ENCODE measurements around the gene P4HTM. TPM values are rescaled to one million over a fixed set of nuclear protein-coding genes. Genes with fewer than 3 reads are reported as not detected.

Gene P4HTM
- total and polyA plus RNA-seq, 2 of the 4 experiments (the other 2 are of a cell fraction) = 10.4 to 26.1 TPM

- 0 out of 2 replicates have a peak overlapping the region, but pooled peaks have one; percentile 16 for H2BK120ac ChIP-seq (ENCODE audit: low read depth, low read length)
- WGBS, 2 experiments (ENCODE audit: extremely low coverage in 2 of 2, insufficient read length in 1 of 2) = 1% methylated on average over 25 of the region's 51 CpGs; no CpG with 5 or more reads in 1 of the 2 experiments
- peak overlapping the region; percentile 69 for H3K27ac ChIP-seq (ENCODE audit: insufficient read depth, low read length)
- in situ Hi-C loops (cut with MboI; ENCODE audit: low sequenced_read_pairs) (no loop called here), intact Hi-C loops (cut with micrococcal nuclease) (loop anchor here (2.0 to 5.0 kb wide), 2 partner anchors 32 to 72 kb away; partner anchors contain the start of gene QRICH1), dilution Hi-C loops (cut with HindIII; ENCODE audit: low sequenced_read_pairs, unreplicated experiment) (no loop called here)
- peaks cover 22 to 82% of the 10 kb centered on the region in 2 experiments; a peak in 3 of 4 replicates for H3K79me1 ChIP-seq (ENCODE audit: low read depth in 1 of 2, low read length in 2 of 2)
- peaks cover 15% of the 10 kb centered on the region for H3K9me1 ChIP-seq (ENCODE audit: insufficient read depth, low read length)
- H3K9me3 ChIP-seq (ENCODE audit: control insufficient read depth, insufficient read depth, low read length) = no peaks in the 10 kb centered on the region
- CTCF ChIA-PET = interaction anchor here (1.0 kb wide), 1 partner anchor 74 kb away, joined by 3 read pairs; no protein-coding TSS in a partner anchor
- peak overlapping the region; percentile 13; the same call in 1 of the 2 replicates for H4K5ac ChIP-seq (ENCODE audit: low read depth, low read length)
- BruUV-seq (replicated peaks) = no TSS peak
- peak overlapping the region; percentile 59 for H3K4me3 ChIP-seq (ENCODE audit: insufficient read depth, low read depth, low read length)
- peak overlapping the region; percentile 93 for H3K23ac ChIP-seq (ENCODE audit: low read depth, low read length)
- H2BK20ac ChIP-seq (ENCODE audit: low read depth, low read length) = no peak overlapping the region
- H4K20me1 ChIP-seq (ENCODE audit: insufficient read depth, low read length) = peaks cover 19% of the 10 kb centered on the region
- H2BK15ac ChIP-seq (ENCODE audit: low read depth, low read length) = no peak overlapping the region; the same call in 2 of the 3 replicates
- DNase-seq = no peak
- H3K56ac ChIP-seq (ENCODE audit: extremely low read depth, insufficient read depth, low read length) = peak overlapping the region; percentile 75
- peak overlapping the region; percentile 82 for H4K91ac ChIP-seq (ENCODE audit: insufficient read depth, low read depth, low read length)
- H2AK5ac ChIP-seq (ENCODE audit: low read depth, low read length) = peak overlapping the region; percentile 74
- peak overlapping the region; percentile 66 for H3K9ac ChIP-seq (ENCODE audit: low read depth, low read length)
- H2BK5ac ChIP-seq (ENCODE audit: low read depth, low read length, poor library complexity, severe bottlenecking) = peak overlapping the region; percentile 62
- H4K8ac ChIP-seq (ENCODE audit: low read depth in 2 of 2, low read length in 2 of 2) = peak overlapping the region; percentile 24 to 32; a peak in 3 of 4 replicates
- H3K4ac ChIP-seq (ENCODE audit: low read depth, low read length) = peak overlapping the region; percentile 92
- H3K18ac ChIP-seq (ENCODE audit: low read depth, low read length) = 0 out of 2 replicates have a peak overlapping the region, but pooled peaks have one; percentile 4
- H3K4me1 ChIP-seq (ENCODE audit: control insufficient read depth, insufficient read depth, low read length) = peaks cover 11% of the 10 kb centered on the region
- POLR2A ChIA-PET (ENCODE audit: unreplicated experiment) = interaction anchor here (0.6 to 3.8 kb wide), 4 partner anchors 9 to 73 kb away, joined by 3 to 25 read pairs (median 6); partner anchors contain the start of genes QRICH1 and WDR6
- no peaks in the 10 kb centered on the region for H3K27me3 ChIP-seq (ENCODE audit: control insufficient read depth, insufficient read depth, low read length)
- peaks cover 28% of the 10 kb centered on the region for H3K36me3 ChIP-seq (ENCODE audit: control insufficient read depth, insufficient read depth, low read length)
- H2AFZ ChIP-seq (replicated peaks; ENCODE audit: low read length, poor library complexity) = peak overlapping the region; percentile 94
- peak; percentile 0; the same call in 1 of the 2 replicates for ATAC-seq (ENCODE audit: low read depth)
- H3K4me2 ChIP-seq (ENCODE audit: low read depth, low read length) = peak overlapping the region; percentile 72
- H2AK9ac ChIP-seq (replicated peaks; ENCODE audit: low read depth, low read length, poor library complexity) = peak overlapping the region; percentile 99
- H3K14ac ChIP-seq (replicated peaks; ENCODE audit: low read depth, low read length) = peak overlapping the region; percentile 93
- TF ChIP-seq USF2 (IDR thresholded peaks at IDR 0.05; ENCODE audit: low read depth, low read length) (no peak), RCOR1 (IDR thresholded peaks at IDR 0.05; ENCODE audit: insufficient replicate concordance, low read length) (no peak), MXI1 (IDR thresholded peaks at IDR 0.05; ENCODE audit: borderline replicate concordance, low read depth, low read length) (no peak), CHD1 (IDR thresholded peaks at IDR 0.05; ENCODE audit: low read depth, low read length) (no peak), MAFK (IDR thresholded peaks at IDR 0.05; ENCODE audit: low read depth, low read length) (no peak), SMC3 (IDR thresholded peaks at IDR 0.05; ENCODE audit: low read depth, low read length) (no peak), MAZ (IDR thresholded peaks at IDR 0.05; ENCODE audit: borderline replicate concordance, low read depth, low read length) (no peak), POLR2A (IDR thresholded peaks at IDR 0.05; ENCODE audit: low read depth, low read length) (no peak), RFX5 (IDR thresholded peaks at IDR 0.05; ENCODE audit: low read depth, low read length) (no peak), ELK1 (IDR thresholded peaks at IDR 0.05; ENCODE audit: borderline replicate concordance, low read depth, low read length) (no peak), NFE2L2 (IDR thresholded peaks at IDR 0.05; ENCODE audit: low read depth, low read length) (no peak), RAD21 (IDR thresholded peaks at IDR 0.05; ENCODE audit: low read length) (no peak), CEBPB (IDR thresholded peaks at IDR 0.05; ENCODE audit: low read depth, low read length) (no peak), BHLHE40 (IDR thresholded peaks at IDR 0.05; ENCODE audit: low read depth, low read length) (no peak), FOS (IDR thresholded peaks at IDR 0.05; ENCODE audit: low read depth, low read length) (no peak)
These were observed 30.5 kb downstream of the P4HTM start for GRCh38 chr3:49020330-49021212.

Measured in IMR-90 (cell line).